Adipose tissue (tissue), 3 donors: ENCODE measurements around the gene CNKSR3. TPM values are rescaled to one million over a fixed set of nuclear protein-coding genes. Genes with fewer than 3 reads are reported as not detected.

Experiments used
- H3K27ac ChIP-seq: one replicate; pipeline ENCODE4 v1.5.1; 2013; ENCODE audit warnings: low read depth, low read length
- WGBS, 3 donors: extraction: QIAGEN DNeasy Blood & Tissue Kit; methylation state at CpG; one replicate each; pipeline ENCODE4 v1.1.7; 2013; 5-methylcytosine and 5-hydroxymethylcytosine counted together
- polyA plus RNA-seq, 3 donors: library from polyadenylated mRNA; stranded (reverse); fragments of 200-250 nt; gene quantifications; one replicate each; pipeline ENCODE4 v1.2.3, GENCODE V29; 2013
- donor health status: healthy with polysubstance abuse.
- donor health status: Bipolar disorder and iron deficiency.
- donor health status: healthy.

Gene CNKSR3
- polyA plus RNA-seq, 3 donors = 3.8 to 6.8 (median 6.5) TPM

- H3K27ac ChIP-seq = no peak overlapping the region
- 96 to 100% (median 100%) methylated on average over 1 of the region's 1 CpG for WGBS, 3 donors
Measured at GRCh38 chr6:154440422-154441043, 70.0 kb downstream of the CNKSR3 start.

GRCh38 chr6:154440022-154440421 lies 70.5 kb downstream of the CNKSR3 start:
- no peak overlapping the region for H3K27ac ChIP-seq
- WGBS, 3 donors = 49 to 78% (median 70%) methylated on average over 3 of the region's 3 CpGs

GRCh38 chr6:154438882-154439415 lies 71.5 kb downstream of the CNKSR3 start:
- WGBS, 3 donors = 80 to 92% (median 90%) methylated on average over 9 of the region's 9 CpGs
- no peak overlapping the region for H3K27ac ChIP-seq

- WGBS, 3 donors = 81 to 89% (median 86%) methylated on average over 11 of the region's 11 CpGs
- H3K27ac ChIP-seq = no peak overlapping the region
Measured at GRCh38 chr6:154435400-154435945, 75.0 kb downstream of the CNKSR3 start.

- WGBS, 3 donors = 75 to 90% (median 90%) methylated on average over 3 of the region's 3 CpGs
- no peak overlapping the region for H3K27ac ChIP-seq
Measured at GRCh38 chr6:154434662-154435061, 75.8 kb downstream of the CNKSR3 start.

GRCh38 chr6:154433477-154434241 lies 76.8 kb downstream of the CNKSR3 start:
- H3K27ac ChIP-seq = no peak overlapping the region
- 81 to 87% (median 83%) methylated on average over 8 of the region's 8 CpGs for WGBS, 3 donors

GRCh38 chr6:154432533-154433476 lies 77.7 kb downstream of the CNKSR3 start:
- no peak overlapping the region for H3K27ac ChIP-seq
- 26 to 74% (median 26%) methylated on average over 3 of the region's 3 CpGs for WGBS, 3 donors

GRCh38 chr6:154430481-154430919 lies 80.0 kb downstream of the CNKSR3 start:
- H3K27ac ChIP-seq = no peak overlapping the region
- 17 to 69% (median 61%) methylated on average over 1 of the region's 1 CpG for WGBS, 3 donors

- 89 to 92% (median 91%) methylated on average over 5 of the region's 5 CpGs for WGBS, 3 donors
- no peak overlapping the region for H3K27ac ChIP-seq
Measured at GRCh38 chr6:154429711-154430110, 80.8 kb downstream of the CNKSR3 start.

- H3K27ac ChIP-seq = no peak overlapping the region
- WGBS, 3 donors = 84 to 92% (median 90%) methylated on average over 3 of the region's 3 CpGs
Measured at GRCh38 chr6:154428897-154429296, 81.6 kb downstream of the CNKSR3 start.

GRCh38 chr6:154427446-154427845 lies 83.0 kb downstream of the CNKSR3 start:
- H3K27ac ChIP-seq = no peak overlapping the region

GRCh38 chr6:154426997-154427396 lies 83.5 kb downstream of the CNKSR3 start:
- 74 to 93% (median 83%) methylated on average over 1 of the region's 1 CpG for WGBS, 3 donors
- no peak overlapping the region for H3K27ac ChIP-seq

- WGBS, 3 donors = 90 to 98% (median 96%) methylated on average over 4 of the region's 4 CpGs
- H3K27ac ChIP-seq = no peak overlapping the region
Measured at GRCh38 chr6:154425034-154425433, 85.5 kb downstream of the CNKSR3 start.

GRCh38 chr6:154414021-154414813 lies 96.3 kb downstream of the CNKSR3 start:
- H3K27ac ChIP-seq = no peak overlapping the region
- 77 to 81% (median 78%) methylated on average over 8 of the region's 8 CpGs for WGBS, 3 donors

- WGBS, 3 donors = 62 to 83% (median 70%) methylated on average over 5 of the region's 5 CpGs
Measured at GRCh38 chr6:154412106-154412820, 98.2 kb downstream of the CNKSR3 start.

GRCh38 chr6:154411076-154411475 lies 99.4 kb downstream of the CNKSR3 start:
- WGBS, 3 donors = 84 to 95% (median 89%) methylated on average over 5 of the region's 5 CpGs
- no peak overlapping the region for H3K27ac ChIP-seq

More at GRCh38 chr6:154412106-154412820, 98.2 kb downstream of the CNKSR3 start:
- H3K27ac ChIP-seq = no peak overlapping the region

- 55 to 60% (median 57%) methylated on average over 8 of the region's 8 CpGs for WGBS, 3 donors
- H3K27ac ChIP-seq = no peak overlapping the region
Measured at GRCh38 chr6:154410619-154411072, 99.8 kb downstream of the CNKSR3 start.
